Mesenteric fat pad (tissue), 1 donor: ENCODE measurements around the gene RPL37. TPM values are rescaled to one million over a fixed set of nuclear protein-coding genes. Genes with fewer than 3 reads are reported as not detected.
"Not testable (repeated sequence)": the region's sequence is repeated elsewhere in the genome, so short reads cannot be mapped to it uniquely, and the experiment has no call there.

ENCODE experiments used
- DNase-seq: peaks from one replicate; pipeline ENCODE4 v3.0.0-alpha.2; 2020; ENCODE audit warnings: low spot score
- total RNA-seq: library from RNA; stranded (reverse); fragmentation: NEBNext Ultra II Directional; extraction: Animal tissue kit (Norgen Biotek cat#: 25700); gene quantifications from one replicate; pipeline ENCODE4 v1.2.1, GENCODE V29; 2021
- donor health status: DM: yes; HTN: yes; CAD: no.

Gene RPL37
- total RNA-seq, 1 donor from 2014 or later, result 961 TPM

DNA sequence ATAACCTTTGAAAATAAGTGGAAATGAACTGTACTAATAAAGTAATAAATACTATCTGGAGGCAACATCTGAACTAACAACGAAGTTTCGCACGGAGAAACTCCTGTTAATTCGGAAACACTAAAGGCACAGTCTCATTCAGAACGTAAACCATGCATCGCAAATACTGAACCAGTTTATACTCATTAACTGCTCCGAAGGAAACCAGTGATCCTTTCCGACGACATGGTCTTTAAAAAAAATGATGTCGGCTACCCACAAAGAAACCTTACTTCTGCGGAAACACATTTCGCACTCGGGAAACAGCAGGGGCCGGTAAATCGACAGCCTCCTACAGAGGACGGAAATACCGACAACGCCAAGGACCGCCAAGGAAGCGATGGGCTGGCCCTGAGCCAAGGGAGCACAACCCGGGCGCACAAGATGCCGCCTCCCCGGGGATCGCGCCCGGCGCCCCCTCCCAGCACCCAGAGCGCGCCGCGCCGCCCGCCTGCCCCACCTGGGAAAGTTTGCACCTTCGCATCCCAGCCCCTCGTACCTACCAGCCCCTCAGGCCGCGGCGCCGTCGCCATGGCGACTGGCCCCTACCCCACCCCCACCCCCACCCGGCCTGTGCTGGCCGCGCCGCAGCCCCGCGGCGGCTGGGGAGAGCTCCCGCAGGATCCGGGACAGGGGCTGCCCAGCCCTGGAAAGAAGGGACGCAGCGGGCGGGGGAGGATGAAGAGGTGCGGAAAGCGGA is 37.6 kb downstream of the RPL37 start:
- peak; percentile 92 for DNase-seq

DNA sequence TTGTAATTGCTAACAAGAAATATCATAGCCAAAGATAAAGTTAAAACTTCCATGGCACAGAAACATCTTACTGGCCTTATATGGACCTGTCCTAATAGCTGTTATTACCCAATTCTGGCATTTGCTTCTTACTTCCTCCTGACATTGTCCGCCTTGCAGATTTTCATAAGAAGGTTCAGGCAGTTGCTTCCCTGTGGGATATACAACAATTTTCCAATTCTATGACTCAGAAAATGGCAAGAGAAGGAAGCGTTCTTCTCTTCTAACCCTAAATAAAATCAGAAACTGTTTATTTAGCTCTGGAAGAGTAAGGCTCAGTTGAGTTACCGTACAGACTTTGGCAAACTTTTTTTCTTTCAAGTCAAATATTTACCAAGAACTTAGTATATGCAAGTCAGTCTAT is 38.5 kb downstream of the RPL37 start:
- DNase-seq, result no peak

DNA sequence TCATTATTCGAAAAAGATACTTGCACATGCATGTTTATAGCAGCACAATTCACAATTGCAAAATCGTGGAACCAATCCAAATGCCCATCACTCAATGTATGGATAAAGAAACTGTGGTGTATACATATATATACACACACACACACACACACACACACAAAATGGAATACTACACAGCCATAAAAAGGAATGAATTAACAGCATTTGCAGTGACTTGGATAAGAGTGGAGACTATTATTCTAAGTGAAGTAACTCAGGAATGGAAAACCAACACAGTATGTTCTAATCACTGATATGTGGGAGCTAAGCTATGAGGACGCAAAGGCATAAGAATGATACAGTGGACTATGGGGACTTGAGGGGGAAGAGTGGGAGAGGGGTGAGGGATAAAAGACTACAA is 40.1 kb downstream of the RPL37 start:
- not testable (repeated sequence) for DNase-seq

DNA sequence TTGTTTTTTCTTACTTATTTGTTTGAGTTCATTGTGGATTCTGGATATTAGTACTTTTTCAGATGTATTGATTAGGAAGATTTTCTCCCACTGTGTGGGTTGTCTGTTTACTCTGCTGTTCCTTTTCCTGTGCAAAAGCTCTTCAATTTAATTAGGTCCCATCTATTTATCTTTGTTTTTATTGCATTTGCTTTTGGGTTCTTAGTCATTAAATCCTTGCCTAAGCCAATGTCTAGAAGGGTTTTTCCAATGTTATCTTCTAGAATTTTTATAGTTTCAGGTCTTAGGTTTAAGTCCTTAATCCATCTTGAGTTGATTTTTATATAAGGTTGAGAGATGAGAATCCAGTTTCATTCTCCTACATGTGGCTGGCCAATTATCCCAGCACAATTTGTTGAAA is 40.7 kb downstream of the RPL37 start:
- DNase-seq, result not testable (repeated sequence)

DNA sequence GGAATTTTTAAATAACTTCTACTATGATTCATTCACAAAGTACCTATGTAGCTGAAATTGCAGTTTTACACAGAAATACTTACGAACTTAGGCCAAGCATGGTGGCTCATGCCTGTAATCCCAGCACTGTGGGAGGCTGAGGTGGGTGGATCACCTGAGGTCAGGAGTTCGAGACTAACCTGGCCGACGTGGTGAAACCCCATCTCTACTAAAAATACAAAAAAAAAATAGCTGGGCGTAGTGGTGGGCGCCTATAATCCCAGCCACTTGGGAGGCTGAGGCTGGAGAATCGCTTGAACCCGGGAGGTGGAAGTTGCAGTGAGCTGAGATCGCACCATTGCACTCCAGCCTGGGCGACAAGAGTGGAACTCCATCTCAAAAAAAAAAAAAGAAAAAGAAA is 42.3 kb downstream of the RPL37 start:
- DNase-seq, result not testable (repeated sequence)

DNA sequence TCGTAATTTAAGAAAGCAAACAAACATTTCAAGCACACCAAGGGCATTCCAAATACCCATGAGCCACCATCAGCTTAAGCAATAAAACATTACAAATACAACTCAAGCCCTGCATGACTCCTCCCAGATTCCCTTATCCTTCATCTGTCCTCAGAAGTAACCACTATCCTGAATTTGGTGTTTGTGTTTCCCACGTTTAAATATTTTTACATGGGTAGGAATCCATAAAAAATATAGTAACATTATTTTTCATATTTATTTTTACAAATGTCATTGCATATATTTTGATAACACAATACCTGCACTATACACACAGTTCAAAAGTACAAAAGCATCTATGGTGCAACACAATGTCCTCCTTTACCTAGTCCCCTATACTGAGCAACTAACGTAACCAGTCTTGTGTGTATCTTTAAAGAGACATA is 43.3 kb downstream of the RPL37 start:
- DNase-seq, result no peak

DNA sequence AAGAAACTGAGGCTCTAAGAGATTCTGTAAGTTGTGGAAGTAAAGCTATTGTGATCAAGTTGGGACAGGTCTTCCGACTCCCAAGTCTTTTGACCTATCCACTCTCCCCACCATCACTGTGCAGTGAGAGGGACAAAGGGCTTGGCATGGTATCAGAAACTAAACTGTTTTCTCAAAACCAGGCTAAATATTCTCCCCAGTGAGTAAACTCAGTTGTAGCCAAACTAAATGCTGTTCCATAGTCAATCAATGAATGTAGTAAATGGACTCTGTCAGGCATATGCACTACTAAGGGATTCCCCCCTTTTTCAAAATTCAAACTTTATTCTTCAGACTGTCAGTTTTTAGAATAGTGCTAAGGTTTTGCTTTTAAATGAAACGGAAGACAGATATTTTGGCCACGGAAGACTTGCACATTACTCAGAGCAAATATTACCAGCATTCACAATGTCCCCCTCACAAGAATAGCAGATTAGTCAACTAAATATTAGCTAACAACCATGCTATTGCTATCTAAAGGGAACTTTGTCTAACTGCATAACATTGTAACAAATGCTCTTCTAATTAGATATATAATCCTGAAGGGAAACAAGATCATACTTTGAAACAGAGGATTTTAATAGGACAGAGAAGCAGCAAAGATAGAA is 44.0 kb downstream of the RPL37 start:
- no peak for DNase-seq

DNA sequence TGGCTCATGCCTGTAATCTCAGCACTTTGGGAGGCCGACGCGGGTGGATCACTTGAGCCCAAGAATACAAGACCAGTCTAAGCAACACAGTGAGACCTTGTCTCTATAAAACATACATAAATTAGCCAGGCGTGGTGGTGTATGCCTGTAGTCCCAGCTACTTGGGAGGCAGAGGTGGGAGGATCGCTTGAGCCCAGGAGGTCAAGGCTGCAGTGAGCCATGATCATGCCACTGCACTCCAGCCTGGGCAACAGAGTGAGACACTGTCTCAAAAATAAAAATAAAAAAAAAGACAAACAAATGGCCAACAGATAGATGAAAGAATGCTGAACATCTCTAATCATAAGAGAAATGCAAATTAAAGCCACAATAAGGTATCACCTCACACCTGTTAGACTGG is 46.1 kb downstream of the RPL37 start:
- DNase-seq, result not testable (repeated sequence)

DNA sequence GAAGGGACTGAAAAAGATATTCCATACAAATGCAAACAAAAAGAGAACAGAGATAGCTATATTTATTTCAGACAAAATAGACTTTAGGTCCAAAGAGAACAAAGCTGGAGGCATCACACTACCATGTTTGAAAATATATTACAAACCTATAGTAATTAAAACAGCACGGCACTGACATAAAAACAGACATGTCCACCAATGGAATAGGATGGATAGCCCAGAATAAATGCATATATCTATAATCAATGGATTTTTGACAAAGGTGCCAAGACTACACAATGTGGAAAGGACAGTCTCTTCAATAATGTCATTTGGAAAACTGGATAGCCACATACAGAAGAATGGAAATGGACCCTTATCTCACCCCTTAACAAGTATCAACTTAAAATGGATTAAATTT is 47.0 kb downstream of the RPL37 start:
- no peak for DNase-seq

DNA sequence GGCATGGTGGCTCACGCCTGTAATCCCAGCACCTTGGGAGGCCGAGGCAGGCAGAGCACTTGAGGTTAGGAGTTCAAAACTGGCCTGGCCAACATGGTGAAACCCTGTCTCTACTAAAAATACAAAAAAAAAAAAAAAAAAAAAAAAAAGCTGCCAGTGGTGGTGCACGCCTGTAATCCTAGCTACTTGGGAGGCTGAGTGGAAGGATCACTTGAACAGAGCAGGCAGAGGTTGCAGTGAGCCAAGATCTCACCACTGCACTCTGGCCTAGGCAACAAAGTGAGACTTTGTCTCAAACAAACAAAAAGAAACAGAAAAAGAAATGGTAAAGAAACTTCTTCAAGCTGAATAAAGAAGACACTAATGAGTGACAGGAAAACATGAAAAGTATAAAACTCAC is 48.4 kb downstream of the RPL37 start:
- DNase-seq, result not testable (repeated sequence)

DNA sequence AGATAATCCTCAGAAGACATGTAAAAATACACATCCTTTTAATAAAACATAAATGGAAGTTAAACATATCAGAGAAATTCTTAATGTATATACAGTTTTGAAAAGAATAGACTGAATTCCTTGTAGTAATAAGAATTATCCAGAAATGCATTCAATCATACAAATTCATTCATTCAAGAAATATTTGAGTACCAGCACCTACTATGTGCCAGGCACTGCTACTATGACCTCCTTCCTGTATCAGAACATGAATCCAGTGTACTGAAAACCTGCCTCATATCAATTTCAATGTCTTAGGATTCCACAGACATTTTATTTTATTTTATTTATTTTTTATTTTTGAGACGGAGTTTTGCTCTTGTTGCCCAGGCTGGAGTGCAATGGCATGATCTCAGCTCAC is 50.1 kb downstream of the RPL37 start:
- DNase-seq, result no peak

DNA sequence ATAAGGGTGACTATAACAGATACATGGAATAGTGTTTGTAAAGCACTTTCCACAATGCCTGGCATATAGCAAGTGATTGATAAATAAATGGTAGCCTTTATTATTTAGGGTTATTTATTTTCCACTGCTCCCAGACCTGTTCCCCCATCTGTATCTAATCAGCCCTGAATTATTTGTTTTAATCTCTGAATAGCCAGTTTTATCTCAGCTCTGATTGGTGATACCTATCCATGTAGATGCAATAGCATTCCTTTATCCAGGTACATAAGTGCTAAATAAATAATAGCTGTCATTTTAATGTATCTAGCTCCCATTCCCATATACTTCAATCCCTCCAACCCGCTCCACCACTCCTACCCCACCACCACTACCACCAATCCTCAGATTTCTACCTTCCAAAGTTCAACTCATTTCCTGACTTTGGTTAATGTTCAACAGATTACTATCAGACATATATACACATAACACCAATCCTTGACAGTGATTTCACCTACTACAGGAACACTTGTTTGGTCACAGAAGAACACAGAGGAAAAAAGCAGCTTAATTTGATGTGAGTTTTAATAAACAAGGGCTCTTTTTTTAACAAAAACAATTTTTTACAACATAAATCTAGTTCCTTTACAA is 50.9 kb downstream of the RPL37 start:
- no peak for DNase-seq

DNA sequence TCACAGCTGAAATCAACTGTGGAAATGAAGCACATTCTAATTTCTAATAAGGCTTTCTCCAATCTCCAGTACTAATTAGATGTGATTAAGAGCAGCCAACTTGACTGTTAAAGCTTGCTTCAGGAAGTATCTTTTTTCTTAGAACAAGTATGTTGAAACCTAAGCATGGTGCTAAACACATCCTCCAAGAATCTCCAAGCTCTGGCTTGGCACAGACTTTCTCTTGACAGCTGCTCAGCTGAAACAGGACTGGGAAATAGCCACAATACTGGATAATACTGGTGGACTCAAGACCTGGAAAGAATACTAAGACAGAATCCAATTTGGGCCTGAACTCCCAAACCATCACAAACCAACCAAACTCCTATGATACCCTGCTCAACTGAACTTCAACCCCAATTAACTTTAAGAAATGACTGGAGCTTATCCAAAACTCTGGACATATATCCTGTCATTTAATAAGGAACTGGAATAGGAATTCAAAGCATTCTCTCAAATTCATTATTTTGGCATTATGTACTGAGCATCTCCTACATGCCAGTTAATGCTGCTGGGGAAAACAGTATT is 53.1 kb downstream of the RPL37 start:
- no peak for DNase-seq

DNA sequence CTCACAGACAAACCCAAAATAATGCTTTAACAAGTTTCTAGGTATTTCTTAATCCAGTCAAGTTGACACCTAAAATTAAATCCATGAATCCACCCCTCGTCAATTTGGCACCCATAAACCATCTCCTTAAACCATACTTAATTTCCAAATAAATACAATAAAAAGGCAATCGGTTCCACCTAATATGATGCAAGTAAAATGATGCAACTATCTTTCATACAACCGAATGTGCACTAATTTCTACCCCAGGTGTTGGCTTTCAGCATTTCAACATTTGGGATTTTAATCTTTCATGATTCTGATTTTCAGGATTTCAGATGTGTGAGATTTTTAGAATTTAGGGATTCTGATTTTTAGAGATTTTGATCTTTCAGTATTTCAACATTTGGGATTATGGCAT is 54.2 kb downstream of the RPL37 start:
- DNase-seq, result no peak

DNA sequence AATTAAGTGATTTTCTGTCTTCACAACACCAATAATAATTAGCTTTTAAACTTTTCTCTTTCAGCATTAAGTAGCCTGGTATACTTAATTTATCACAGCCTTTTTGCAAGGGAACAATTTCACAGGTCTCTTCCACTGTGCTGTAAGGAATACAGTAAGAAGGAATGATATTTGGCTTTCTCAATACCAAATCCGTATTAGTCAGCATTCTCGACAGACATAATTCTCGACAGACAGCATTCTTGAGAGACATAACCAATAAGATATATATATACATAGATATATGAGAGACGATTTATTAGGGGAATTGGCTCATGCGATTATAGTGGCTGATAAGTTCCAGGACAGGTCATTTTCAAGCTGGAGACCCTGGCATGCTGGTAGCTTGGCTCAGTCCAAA is 54.8 kb downstream of the RPL37 start:
- DNase-seq, result no peak

DNA sequence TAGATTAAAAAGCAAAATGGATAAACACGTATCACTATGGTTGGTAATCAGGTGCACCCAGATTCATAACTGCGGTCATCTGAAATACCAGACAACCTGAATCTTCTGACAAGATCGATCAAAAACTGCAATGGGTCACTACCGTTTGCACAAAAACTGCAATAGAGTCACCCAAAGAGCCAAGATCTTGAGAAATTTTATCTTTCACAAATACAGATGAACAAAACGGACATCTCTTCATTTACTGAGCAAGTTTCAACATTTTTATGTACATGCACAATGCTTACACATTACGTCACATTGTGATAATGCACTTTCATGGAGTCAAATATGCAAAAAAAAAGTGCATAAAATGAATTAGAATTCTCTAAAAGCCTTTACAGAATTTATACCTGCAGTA is 55.5 kb downstream of the RPL37 start:
- no peak for DNase-seq

DNA sequence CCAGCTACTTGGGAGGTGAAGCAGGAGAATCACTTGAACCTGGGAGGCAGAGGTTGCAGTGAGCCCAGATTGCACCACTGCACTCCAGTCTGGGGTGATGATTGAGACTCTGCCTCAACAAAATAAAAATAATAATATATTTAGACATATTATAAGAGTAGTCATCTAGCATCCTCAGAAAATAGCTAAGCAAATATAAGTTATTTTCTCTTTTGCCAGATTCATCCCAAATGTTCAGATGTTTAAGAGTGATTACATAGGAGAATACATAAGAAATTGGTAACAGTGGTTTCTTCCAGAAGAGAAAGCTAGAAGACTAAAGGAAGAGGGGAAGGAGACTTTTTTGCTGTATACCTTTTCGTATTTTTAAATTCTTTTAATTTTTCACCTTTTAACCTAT is 56.9 kb downstream of the RPL37 start:
- DNase-seq, result no peak

DNA sequence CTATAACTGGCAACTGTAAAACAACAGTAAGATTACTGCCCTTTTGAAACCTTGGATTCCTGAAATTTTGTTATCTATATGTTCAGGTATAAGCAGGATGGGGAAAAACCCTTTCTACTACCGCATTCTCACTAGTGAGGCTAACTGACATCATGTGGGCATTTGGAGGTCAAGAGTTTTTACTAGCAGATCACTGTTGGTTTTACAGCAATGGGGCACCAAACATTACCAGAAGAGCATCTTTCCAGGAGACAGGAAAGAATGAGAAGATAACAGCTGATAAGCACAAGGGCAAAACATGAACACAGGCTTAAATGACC is 58.4 kb downstream of the RPL37 start:
- DNase-seq, result no peak

DNA sequence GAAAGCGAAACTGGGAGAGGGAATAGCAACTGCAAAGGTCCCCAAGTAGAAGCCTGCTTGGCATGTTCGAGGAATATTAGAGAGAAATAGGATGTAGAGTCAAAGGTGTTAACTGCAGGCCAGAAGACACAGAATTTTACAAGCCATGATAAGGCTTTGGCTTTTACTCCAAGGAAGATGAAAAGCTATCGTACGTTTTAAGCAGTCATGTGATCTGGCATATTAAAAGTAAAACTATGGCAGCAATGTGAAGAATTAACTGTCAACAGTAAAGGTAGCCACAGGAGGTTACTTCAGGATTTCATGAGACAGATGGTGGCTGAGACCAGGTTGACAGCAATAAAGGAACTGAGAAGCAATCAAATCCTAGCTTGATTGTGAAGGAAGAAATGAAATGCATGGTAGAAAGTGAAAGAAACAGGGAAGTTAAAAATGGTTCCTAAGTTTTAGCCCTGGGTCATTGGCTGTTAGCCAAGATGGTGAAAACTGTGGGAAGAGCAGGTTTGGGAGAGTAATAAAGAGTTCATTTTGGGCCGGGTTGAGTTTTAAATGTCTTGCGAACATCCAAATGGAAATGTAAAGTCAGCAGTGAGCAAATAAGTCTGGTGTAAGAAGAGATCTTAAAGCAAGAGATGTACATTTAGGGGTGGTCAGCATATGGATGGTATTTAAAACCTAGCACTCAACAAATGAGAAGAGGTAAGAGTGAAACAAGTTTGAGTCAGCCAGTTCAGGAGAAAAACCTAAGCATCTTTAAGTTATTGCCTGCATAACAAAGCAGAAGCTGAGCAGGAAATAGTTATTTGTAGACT is 59.0 kb downstream of the RPL37 start:
- DNase-seq, result no peak
